Fibroblast of skin of abdomen (primary cell): ENCODE data around the gene MROH2A.

ENCODE experiments used
- DNase-seq: peaks from one replicate; pipeline ENCODE4 v3.0.0-alpha.2; 2013

The MROH2A gene

GRCh38 chr2:233821196-233821595 lies 43.1 kb downstream of the MROH2A start:
- DNase-seq: no peak

GRCh38 chr2:233821709-233822100 lies 43.6 kb downstream of the MROH2A start:
- no peak for DNase-seq

GRCh38 chr2:233822101-233822771 lies 44.1 kb downstream of the MROH2A start:
- DNase-seq: no peak

- DNase-seq: no peak
These were observed 44.9 kb downstream of the MROH2A start for GRCh38 chr2:233822781-233823730.

DNA sequence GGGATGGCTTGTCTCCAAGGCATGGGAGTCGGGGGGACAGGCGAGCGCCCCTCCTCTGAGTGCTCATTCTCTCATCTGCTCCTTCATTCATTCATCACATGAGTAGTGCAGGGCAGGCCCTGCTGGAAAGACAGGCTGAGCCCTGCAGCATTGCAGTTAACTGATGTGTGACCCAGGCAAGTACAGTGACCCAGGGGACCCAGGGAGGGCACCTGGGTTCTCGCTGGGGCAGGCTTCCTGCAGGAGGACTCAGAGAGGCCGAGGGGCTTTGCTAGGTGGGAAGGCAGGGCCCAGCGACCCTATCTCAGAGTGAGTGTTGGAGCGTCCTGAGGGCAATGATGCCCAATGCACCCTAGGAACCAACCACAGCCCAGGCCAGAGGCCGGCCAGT lies 45.6 kb downstream of the MROH2A start:
- DNase-seq: no peak

- no peak for DNase-seq
These were observed 46.2 kb downstream of the MROH2A start for GRCh38 chr2:233824373-233824772.

- no peak for DNase-seq
These were observed 50.5 kb downstream of the MROH2A start for GRCh38 chr2:233828546-233829192.

- DNase-seq: no peak
These were observed 51.3 kb downstream of the MROH2A start for GRCh38 chr2:233829193-233830110.

- DNase-seq: no peak
These were observed 52.1 kb downstream of the MROH2A start for GRCh38 chr2:233830111-233830802.

GRCh38 chr2:233831011-233831721 lies 53.0 kb downstream of the MROH2A start:
- DNase-seq: no peak

GRCh38 chr2:233831861-233832260 lies 53.7 kb downstream of the MROH2A start:
- no peak for DNase-seq

- DNase-seq: peak; percentile 64
These were observed 54.3 kb downstream of the MROH2A start for GRCh38 chr2:233832414-233832813.

DNA sequence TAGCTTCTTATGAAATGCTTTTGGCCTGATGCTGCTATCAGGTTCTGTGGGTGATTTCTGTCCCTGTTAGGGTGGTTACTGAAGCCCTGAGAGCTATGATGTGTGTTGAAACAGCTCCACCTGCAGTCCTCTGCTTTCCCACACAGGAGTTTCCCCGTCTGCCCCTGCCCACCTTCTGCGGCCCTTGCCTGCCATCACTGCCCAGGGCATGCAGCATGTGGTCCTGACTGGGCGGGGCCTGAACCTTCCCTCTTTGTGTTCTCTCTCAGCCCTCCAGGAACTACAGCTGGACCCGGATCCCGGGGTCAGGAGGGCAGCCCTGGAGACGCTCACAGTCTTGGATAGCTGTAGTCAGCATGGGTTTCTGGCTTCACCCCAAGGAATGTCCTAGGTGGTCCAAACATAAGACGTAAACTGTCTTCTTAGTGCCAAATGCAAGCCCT lies 54.8 kb downstream of the MROH2A start:
- peak; percentile 34 for DNase-seq

GRCh38 chr2:233833345-233833744 lies 55.2 kb downstream of the MROH2A start:
- no peak for DNase-seq

DNA sequence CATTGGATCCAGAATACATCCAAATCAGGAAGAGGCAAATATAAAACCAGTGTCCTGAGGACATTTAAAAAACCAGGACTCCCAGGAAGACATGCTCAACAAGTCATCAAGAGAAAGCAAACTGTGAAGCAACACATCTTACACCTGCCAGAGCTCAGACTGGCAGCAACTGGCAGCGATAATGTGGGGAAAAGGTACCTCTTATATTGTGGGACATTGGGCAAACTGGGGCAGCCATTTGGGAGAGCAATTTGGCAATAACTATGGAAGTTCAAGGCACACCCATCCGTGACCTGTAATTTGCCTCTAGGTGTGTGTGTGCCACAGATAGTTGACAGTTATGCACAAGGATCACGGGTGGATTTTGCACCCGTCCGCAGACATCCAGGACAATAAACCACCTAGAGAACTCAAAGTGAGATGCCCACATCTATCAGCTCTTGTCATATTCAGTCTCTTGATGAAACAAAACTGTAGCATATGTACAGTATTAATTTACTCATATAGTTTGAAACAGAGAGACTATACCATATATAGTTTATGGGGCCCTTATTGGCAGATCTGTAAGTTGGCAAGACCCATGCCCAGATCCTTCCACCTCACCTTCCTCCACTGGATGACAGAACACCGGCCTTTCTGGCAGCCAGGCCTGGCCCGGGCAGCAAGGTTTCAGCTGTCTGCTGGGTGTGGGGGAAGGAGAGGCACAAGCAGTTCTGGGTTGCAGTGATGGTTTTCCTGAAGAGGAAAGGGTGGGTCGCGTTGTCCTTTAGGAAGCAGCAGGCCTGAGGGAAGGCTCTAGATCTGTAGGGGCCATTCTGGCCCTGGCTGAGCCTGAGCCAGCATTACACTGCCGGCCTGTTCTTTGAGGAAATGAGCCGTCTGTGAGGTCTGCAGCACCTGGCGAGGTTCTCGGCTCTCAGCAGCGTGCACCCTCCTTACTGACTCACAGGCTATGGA lies 57.4 kb downstream of the MROH2A start:
- DNase-seq: no peak

GRCh38 chr2:233836359-233836758 lies 58.2 kb downstream of the MROH2A start:
- DNase-seq: no peak

DNA sequence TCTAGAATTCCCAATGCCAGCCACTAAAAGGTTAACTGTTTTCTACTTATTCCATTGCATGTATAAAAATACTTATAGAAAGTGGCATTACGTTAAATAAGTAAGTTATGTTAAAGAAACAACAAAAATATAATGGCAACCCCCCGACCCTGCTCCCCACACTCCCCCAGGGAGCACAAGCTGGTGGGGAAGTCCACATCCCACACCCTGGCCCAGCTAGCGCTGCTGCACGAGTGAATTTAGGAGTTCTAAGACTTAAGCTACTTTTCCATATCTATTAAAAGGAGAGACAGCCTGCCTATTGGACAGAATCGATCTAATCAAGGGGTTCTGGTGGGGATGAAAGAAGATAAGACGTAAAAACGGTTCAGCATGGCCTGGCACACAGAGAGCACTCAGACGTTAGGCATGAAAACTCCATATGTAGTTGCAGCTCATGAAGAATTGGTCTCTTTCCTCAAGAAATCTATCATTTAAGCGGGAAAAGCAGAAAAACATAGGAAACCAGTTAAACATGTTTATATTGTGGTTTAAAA lies 59.6 kb downstream of the MROH2A start:
- no peak for DNase-seq

DNA sequence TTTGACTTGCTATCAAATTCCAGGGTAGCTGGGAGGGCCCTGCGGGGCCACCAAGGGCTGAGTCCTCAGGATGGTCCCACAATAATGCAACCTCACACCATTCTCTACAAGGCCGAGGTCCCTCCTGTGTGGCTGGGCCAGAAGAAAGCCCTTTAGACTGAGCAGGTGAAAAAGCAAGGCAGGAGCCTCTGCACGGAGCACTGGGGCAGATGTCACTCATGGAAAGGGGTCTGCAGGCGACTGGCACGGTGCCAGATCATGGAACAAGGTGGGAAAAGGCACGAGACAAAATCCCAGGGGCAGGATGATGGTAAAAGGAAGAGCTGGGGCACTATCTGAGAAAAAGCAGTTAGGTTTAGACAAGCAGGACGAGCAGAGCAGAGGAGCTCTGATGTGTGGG lies 60.1 kb downstream of the MROH2A start:
- DNase-seq: no peak

DNA sequence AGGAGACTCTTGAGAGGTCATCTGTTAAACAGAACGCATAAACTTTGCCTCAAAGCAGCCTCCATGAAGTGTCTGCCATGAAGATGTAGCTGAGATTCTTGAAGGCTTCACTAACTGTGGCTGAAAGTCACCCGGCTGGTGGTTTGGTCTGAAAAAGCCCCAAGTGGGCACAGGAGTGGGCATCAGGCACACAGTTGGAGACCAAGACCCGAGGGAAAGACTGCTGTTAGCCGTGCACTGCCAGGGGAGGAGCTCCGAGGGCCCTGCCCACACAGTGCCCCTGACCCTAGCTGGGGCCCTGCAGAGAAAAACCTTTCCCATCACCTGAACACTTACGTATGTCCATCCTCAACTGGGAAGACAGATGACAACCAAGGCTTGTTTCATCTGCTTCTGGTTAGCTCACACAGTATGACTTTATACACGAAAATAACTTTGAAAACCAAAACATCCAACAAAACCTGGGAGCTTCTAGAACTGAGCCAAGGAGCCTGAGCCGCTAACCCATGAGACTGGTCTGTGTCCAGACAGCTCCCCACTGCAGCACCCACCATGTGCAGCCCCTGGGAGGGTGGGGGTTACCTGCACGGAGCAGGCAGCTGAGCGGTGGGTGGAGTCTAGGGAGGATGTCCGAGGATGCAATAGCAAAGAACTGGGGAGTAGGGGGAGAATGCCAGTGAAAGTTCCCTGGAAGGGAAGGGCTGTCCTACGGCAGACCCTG lies 60.8 kb downstream of the MROH2A start:
- no peak for DNase-seq
